GM19193 (cell line): ENCODE measurements around the gene NEFH.
"Not testable (repeated sequence)": the region's sequence is repeated elsewhere in the genome, so short reads cannot be mapped to it uniquely, and the experiment has no call there.

ENCODE experiments used
- POLR2A ChIP-seq: IDR thresholded peaks from 4 replicates; pipeline ENCODE4 v1.6.1; 2011; ENCODE audit not compliant: insufficient read depth, insufficient read length; ENCODE audit errors: extremely low read depth

The NEFH gene

GRCh38 chr22:29479417-29480261, at the start of gene NEFH:
TSS of gene NEFH (plus strand) at chr22:29480218. CDS start at chr22:29480263, 45 bp downstream.
- no peak for TF ChIP-seq POLR2A

GRCh38 chr22:29431986-29432385, 48.0 kb upstream of the NEFH start:
- no peak for TF ChIP-seq POLR2A

- no peak for TF ChIP-seq POLR2A
Observed at GRCh38 chr22:29433856-29434255, 46.2 kb upstream of the NEFH start.

GRCh38 chr22:29434288-29434687, 45.7 kb upstream of the NEFH start:
- TF ChIP-seq POLR2A = no peak

- TF ChIP-seq POLR2A = no peak
Observed at GRCh38 chr22:29435236-29436136, 44.5 kb upstream of the NEFH start.

GRCh38 chr22:29438283-29438682, 41.7 kb upstream of the NEFH start, which contains the start of gene RFPL1:
TSS of gene RFPL1 (plus strand) at chr22:29438583.
- not testable (repeated sequence) for TF ChIP-seq POLR2A

- no peak for TF ChIP-seq POLR2A
Observed at GRCh38 chr22:29442976-29443375, 37.0 kb upstream of the NEFH start.

GRCh38 chr22:29443452-29443851, 36.6 kb upstream of the NEFH start:
- no peak for TF ChIP-seq POLR2A

GRCh38 chr22:29443861-29444792, 35.9 kb upstream of the NEFH start:
- TF ChIP-seq POLR2A = no peak

GRCh38 chr22:29445508-29445907, 34.5 kb upstream of the NEFH start:
- no peak for TF ChIP-seq POLR2A

- TF ChIP-seq POLR2A = no peak
Observed at GRCh38 chr22:29447906-29448305, 32.1 kb upstream of the NEFH start.

GRCh38 chr22:29449296-29449875, 30.6 kb upstream of the NEFH start:
- no peak for TF ChIP-seq POLR2A

- no peak for TF ChIP-seq POLR2A
Observed at GRCh38 chr22:29450222-29450621, 29.8 kb upstream of the NEFH start.

GRCh38 chr22:29451863-29452262, 28.2 kb upstream of the NEFH start:
- TF ChIP-seq POLR2A = no peak

- TF ChIP-seq POLR2A = no peak
Observed at GRCh38 chr22:29454276-29454675, 25.7 kb upstream of the NEFH start.

- TF ChIP-seq POLR2A = no peak
Observed at GRCh38 chr22:29456211-29456671, 23.8 kb upstream of the NEFH start.
